BE2C (cell line): ENCODE results near the gene LRRC66. TPM values are rescaled to one million over a fixed set of nuclear protein-coding genes. Genes with fewer than 3 reads are reported as not detected.
A peak's percentile ranks its signal among the peaks of the same experiment; 100 is the strongest.

Experiments
- DNase-seq: peaks from one replicate; pipeline ENCODE4 v3.0.0-alpha.2; 2020
- H3K27me3 ChIP-seq: fragments of 250-450 bp; sonication (Bioruptor Pico); 2 replicates; pipeline ENCODE4 v1.5.1; 2020; ENCODE audit warnings: mild to moderate bottlenecking
- H3K36me3 ChIP-seq: fragments of 250-450 bp; sonication (Bioruptor Pico); 2 replicates; pipeline ENCODE4 v1.5.1; 2020; ENCODE audit warnings: mild to moderate bottlenecking
- H3K4me1 ChIP-seq: fragments of 250-450 bp; sonication (Bioruptor Pico); 2 replicates; pipeline ENCODE4 v1.5.1; 2020
- H3K4me3 ChIP-seq: 2 replicates; pipeline ENCODE4 v1.5.1; 2011; ENCODE audit warnings: low read depth, low read length
- H3K9me3 ChIP-seq: fragments of 250-450 bp; sonication (Bioruptor Pico); 2 replicates; pipeline ENCODE4 v1.5.1; 2020
- polyA plus RNA-seq: library from polyadenylated mRNA; unstranded; fragments of >200 nt; gene quantifications from one replicate; pipeline ENCODE4 v1.2.1, GENCODE V29; 2012; ENCODE audit warnings: low read depth, missing spikeins; ENCODE audit not compliant: insufficient read length, insufficient read depth
- TF ChIP-seq, protein P1 (sequence below): IDR thresholded peaks from 2 replicates; pipeline ENCODE4 v1.5.1; 2012; ENCODE audit warnings: mild to moderate bottlenecking, low read depth, low read length

LRRC66 gene, protein sequence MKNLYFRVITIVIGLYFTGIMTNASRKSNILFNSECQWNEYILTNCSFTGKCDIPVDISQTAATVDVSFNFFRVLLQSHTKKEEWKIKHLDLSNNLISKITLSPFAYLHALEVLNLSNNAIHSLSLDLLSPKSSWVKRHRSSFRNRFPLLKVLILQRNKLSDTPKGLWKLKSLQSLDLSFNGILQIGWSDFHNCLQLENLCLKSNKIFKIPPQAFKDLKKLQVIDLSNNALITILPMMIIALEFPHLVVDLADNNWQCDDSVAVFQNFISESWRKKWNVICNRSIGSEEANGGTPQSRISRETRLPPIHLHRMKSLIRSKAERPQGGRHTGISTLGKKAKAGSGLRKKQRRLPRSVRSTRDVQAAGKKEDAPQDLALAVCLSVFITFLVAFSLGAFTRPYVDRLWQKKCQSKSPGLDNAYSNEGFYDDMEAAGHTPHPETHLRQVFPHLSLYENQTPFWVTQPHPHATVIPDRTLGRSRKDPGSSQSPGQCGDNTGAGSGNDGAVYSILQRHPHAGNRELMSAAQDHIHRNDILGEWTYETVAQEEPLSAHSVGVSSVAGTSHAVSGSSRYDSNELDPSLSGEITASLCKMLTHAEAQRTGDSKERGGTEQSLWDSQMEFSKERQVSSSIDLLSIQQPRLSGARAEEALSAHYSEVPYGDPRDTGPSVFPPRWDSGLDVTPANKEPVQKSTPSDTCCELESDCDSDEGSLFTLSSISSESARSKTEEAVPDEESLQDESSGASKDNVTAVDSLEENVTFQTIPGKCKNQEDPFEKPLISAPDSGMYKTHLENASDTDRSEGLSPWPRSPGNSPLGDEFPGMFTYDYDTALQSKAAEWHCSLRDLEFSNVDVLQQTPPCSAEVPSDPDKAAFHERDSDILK
- polyA plus RNA-seq: 1.2 TPM

DNA sequence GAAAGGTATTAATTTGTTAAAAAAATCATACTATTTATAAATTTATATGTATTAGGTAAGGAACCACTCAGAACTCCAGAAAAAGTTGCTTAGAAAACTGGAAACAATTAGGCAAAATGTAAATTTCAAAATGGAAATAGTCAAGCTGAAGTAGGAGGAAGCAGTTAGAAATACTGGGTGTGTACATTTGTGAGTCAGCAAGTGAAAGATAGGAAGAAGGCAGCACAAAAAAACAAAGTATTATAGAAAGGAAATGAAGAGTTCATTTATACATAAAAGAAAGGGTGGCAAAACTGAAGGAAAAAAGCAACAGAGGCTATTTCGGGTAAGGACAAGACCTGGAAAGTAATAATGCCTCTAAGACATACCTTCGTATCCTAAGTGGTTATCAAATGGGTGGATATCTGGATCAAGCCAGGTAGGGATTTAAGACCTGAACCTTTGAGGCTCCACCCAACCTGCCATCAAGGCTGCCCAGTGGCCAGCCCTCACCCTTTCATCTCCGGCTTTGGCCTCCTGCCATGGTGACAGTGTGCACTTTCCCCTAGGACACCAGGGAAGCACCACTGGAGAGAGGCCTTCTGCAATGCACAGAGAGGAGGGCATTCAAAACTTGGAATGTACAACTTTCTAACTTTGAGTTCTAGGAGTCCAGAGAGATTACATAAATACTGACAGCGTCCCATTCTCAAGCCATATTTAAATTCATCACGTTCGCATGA, at the start of gene LRRC66:
TSS of gene LRRC66 (minus strand) at position 428 of the 722 bp plus-strand sequence. CDS start 2,750 bp downstream, outside the sequence.
- Histone ChIP-seq H3K4me1 (no peaks in the 10 kb centered on the region), H3K9me3 (no peaks in the 10 kb centered on the region), H3K36me3 (peaks cover 13% of the 10 kb centered on the region), H3K4me3 (no peak within 1 kb of the TSS), H3K27me3 (no peaks in the 10 kb centered on the region)
- TF ChIP-seq, protein P1, sequence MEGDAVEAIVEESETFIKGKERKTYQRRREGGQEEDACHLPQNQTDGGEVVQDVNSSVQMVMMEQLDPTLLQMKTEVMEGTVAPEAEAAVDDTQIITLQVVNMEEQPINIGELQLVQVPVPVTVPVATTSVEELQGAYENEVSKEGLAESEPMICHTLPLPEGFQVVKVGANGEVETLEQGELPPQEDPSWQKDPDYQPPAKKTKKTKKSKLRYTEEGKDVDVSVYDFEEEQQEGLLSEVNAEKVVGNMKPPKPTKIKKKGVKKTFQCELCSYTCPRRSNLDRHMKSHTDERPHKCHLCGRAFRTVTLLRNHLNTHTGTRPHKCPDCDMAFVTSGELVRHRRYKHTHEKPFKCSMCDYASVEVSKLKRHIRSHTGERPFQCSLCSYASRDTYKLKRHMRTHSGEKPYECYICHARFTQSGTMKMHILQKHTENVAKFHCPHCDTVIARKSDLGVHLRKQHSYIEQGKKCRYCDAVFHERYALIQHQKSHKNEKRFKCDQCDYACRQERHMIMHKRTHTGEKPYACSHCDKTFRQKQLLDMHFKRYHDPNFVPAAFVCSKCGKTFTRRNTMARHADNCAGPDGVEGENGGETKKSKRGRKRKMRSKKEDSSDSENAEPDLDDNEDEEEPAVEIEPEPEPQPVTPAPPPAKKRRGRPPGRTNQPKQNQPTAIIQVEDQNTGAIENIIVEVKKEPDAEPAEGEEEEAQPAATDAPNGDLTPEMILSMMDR: no peak
- DNase-seq: peak; percentile 15

DNA sequence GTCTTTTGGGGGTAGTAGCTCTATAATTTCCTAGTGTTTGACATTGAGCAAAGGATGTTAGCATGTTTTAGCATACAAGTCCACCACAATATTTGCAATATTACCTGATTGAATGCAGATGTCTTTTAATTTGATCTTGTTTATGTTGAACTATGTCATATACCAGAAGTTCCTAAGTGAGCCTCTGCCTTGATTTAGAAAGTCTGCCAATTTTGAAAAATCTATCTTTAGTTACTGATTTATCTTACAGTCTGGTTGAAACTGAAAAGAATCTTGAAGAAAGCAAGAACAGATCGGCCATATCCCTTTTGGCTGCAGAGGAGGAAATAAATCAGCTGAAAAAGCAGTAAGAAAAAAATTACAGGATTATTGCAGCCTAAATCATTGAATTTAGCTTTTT, 49.4 kb upstream of the LRRC66 start:
- Histone ChIP-seq H3K36me3 (no peaks in the 10 kb centered on the region), H3K9me3 (no peaks in the 10 kb centered on the region), H3K27me3 (no peaks in the 10 kb centered on the region), H3K4me1 (no peaks in the 10 kb centered on the region), H3K4me3 (no peak overlapping the region)
- no peak for DNase-seq
- TF ChIP-seq, protein P1: no peak

DNA sequence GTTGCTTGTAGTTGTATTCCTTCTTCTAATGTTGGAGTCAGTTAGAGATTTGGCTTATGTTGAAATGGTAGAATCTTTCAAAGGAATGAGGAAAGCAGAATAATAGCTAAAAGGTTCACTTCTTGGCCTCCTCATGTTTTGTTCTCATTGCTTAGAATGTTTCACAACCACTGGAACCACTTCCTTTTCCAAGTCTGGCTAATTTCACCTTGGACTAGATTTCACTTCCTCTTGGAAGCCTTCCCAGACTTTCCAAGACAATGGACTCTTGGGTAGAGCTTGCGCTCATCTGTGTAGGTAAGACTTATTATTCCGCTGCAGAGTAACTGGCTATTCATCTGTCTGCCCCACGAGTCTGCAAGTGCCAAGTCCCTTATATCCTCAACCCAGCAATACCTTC, 39.2 kb upstream of the LRRC66 start:
- no peaks in the 10 kb centered on the region for H3K9me3 ChIP-seq
- no peaks in the 10 kb centered on the region for H3K36me3 ChIP-seq
- no peaks in the 10 kb centered on the region for H3K27me3 ChIP-seq
- no peak for DNase-seq
- H3K4me1 ChIP-seq: no peaks in the 10 kb centered on the region
- H3K4me3 ChIP-seq: no peak overlapping the region
- TF ChIP-seq, protein P1: no peak

DNA sequence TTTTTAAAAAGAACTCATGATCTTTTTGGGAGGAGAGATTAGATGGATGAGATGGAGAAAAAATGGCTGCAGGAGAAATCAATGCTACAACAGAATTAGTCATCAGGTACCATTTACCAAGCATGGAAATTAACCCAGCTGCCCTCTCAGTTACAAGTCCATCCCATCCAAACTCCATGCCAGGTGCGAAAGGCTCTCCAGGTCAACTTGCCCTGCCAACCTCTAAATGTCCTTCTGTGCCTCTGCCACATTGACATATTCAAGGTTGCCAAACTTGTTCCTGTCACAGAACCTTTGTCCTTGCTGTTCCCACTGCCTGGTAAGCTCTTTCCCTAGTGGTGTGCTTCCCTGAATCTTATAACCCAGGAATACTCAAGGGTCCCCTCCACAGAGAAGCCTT, 38.1 kb upstream of the LRRC66 start:
- TF ChIP-seq, protein P1: no peak
- no peak overlapping the region for H3K4me3 ChIP-seq
- H3K4me1 ChIP-seq: no peaks in the 10 kb centered on the region
- no peaks in the 10 kb centered on the region for H3K36me3 ChIP-seq
- no peaks in the 10 kb centered on the region for H3K9me3 ChIP-seq
- no peak for DNase-seq
- no peaks in the 10 kb centered on the region for H3K27me3 ChIP-seq

DNA sequence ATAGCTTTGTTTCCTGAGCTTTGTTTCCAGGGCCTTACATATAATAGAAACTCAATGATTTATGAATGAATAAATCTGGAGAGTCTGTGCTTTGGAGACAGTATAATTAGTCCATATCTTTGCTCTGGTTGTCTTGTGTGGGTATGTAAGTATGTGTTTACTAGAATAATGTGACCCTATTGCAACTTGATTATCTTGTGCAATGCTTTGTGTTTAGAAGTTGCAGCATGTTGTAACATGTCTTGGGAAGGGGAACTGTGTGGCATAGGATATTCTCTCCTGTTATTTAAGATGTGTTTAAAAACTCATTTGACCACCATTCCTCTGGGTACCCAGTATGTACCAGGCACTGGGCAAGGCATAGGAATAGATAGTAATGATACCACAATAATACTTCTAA, 37.0 kb upstream of the LRRC66 start:
- DNase-seq: no peak
- Histone ChIP-seq H3K36me3 (no peaks in the 10 kb centered on the region), H3K4me1 (no peaks in the 10 kb centered on the region), H3K27me3 (no peaks in the 10 kb centered on the region), H3K9me3 (no peaks in the 10 kb centered on the region), H3K4me3 (no peak overlapping the region)
- TF ChIP-seq, protein P1: no peak
